Measurements from ENCODE around the gene ASPM.
A peak's percentile ranks its signal among the peaks of the same experiment; 100 is the strongest.
"Not testable (repeated sequence)": the region's sequence is repeated elsewhere in the genome, so short reads cannot be mapped to it uniquely, and the experiment has no call there.

ASPM gene

DNA sequence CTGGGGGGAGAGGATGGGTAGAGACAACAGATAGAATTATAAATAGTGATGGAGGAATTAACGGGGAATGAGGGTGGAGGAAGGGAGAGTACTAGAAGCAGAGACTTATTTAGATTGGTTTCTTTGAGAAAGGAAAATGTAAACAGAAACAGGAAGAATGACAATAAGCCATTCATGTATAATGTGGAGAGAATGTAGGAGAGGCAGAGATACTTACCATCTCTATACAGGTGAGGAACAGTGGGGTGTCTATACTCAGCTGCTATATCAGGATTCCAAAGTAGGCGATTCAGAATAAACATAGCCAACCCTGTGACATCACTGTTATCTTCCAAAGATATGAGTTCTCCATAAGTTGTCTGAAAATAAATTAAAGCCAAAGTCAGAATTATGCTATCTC lies 16.8 kb downstream of the ASPM start:
- Mint-ChIP-seq H3K9me3 (no peaks in the 10 kb centered on the region), H3K27me3 (no peaks in the 10 kb centered on the region), H3K36me3 (no peaks in the 10 kb centered on the region), H3K4me1 (no peaks in the 10 kb centered on the region), H3K27ac (no peak overlapping the region), H3K4me3 (no peak overlapping the region)
- DNase-seq (ENCODE audit: low spot score in 2 of 2), result no peak
- no peak for ATAC-seq (ENCODE audit: low read depth)

DNA sequence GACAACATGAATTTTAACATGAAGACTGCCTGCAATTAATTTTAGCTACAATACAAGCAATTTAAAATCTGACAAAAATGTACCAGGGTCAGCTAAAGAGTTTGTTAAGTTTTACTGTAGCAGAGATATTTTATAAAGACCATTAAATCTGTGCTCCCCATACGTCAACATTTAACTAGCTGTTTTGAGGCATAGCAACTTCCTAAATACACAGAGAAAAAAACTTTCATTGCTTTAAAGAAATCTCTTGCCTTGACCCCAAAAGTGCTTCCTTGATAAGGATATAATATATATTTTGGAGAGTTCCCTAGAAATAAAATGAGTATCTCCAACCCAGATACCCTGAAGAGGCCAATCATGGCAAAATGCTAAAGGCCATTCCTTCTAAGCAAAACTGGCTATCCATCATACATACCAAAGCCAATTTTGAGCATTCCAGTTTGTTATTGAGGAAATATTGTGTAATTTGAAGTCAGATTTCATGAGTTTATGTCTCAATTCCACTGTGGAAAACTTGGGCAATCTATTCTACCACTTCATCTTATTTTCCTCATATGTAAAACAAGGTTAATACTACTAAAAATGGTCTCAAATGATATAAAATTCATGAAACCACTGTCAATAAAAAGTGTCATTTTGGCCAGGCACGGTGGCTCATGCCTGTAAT lies 19.1 kb downstream of the ASPM start:
- no peaks in the 10 kb centered on the region for H3K4me1 Mint-ChIP-seq
- H3K27ac Mint-ChIP-seq, result no peak overlapping the region
- ATAC-seq (ENCODE audit: low read depth), result no peak
- H3K27me3 Mint-ChIP-seq, result no peaks in the 10 kb centered on the region
- DNase-seq (ENCODE audit: low spot score in 2 of 2), result no peak
- no peaks in the 10 kb centered on the region for H3K36me3 Mint-ChIP-seq
- no peaks in the 10 kb centered on the region for H3K9me3 Mint-ChIP-seq
- H3K4me3 Mint-ChIP-seq, result no peak overlapping the region

DNA sequence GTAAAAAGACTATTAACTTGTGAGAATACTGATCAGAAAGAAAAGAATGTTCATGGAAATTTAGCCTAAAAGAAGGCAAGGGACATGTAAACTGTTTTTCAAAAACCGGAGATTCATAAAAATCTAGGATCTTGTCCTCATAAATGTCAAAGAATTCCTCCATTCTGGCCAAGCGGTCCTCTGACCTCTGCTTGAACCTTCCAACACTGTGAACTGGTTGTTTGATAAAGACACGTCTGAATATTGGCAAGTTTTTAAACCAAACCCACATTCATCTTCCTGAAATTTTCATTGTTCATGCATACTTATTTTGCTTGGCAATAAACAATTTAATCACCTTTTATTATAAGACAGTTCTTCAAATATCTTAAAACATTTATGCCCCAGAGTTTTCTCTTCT lies 19.8 kb downstream of the ASPM start:
- H3K4me1 Mint-ChIP-seq, result no peaks in the 10 kb centered on the region
- DNase-seq (ENCODE audit: low spot score in 2 of 2) (no peak), ATAC-seq (ENCODE audit: low read depth) (no peak)
- H3K36me3 Mint-ChIP-seq, result no peaks in the 10 kb centered on the region
- H3K9me3 Mint-ChIP-seq, result no peaks in the 10 kb centered on the region
- H3K27me3 Mint-ChIP-seq, result no peaks in the 10 kb centered on the region
- H3K27ac Mint-ChIP-seq, result no peak overlapping the region
- H3K4me3 Mint-ChIP-seq, result no peak overlapping the region

DNA sequence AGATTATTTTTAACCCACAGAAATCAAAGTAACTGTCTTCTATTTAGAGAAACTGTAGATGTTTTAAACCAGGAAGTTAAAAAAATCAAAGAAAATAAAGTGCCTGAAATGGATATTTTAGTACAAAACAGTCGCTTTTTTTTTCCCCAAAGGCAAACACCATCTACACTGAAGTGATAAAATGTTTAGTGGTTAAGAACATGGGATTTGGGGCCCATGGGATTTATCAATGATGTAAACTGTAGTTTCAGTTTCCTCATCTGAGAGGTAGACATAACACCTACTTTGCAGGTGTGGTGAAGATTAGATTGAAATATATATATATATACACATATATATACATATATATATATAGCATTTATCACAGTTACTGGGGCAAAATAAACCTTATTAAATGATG lies 22.1 kb downstream of the ASPM start:
- ATAC-seq (ENCODE audit: low read depth) (peak; percentile 45), DNase-seq (ENCODE audit: low spot score in 2 of 2) (no peak)
- H3K9me3 Mint-ChIP-seq, result no peaks in the 10 kb centered on the region
- no peaks in the 10 kb centered on the region for H3K27me3 Mint-ChIP-seq
- H3K4me3 Mint-ChIP-seq, result no peak overlapping the region
- H3K36me3 Mint-ChIP-seq, result no peaks in the 10 kb centered on the region
- no peak overlapping the region for H3K27ac Mint-ChIP-seq
- no peaks in the 10 kb centered on the region for H3K4me1 Mint-ChIP-seq

DNA sequence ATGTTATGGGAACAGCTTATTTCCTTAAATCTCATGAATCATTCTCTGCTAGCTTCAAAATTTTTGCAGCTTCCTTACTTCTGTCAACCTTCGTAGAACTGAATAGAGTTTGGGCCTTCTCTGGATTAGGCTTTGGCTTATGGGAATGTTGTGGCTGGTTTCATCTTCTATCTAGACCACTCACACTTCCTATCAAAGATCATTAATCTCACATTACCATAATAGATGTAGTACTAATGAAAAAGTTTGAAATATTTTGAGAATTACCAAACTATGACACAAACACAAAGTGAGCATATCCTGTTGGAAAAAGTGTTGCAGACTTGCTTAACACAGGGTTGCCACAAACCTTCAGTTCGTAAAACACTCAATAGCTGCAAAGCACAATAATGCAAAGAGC lies 30.3 kb downstream of the ASPM start:
- no peak for ATAC-seq (ENCODE audit: low read depth)
- Mint-ChIP-seq H3K9me3 (no peaks in the 10 kb centered on the region), H3K4me1 (no peaks in the 10 kb centered on the region), H3K27ac (no peak overlapping the region), H3K4me3 (no peak overlapping the region), H3K36me3 (no peaks in the 10 kb centered on the region), H3K27me3 (no peaks in the 10 kb centered on the region)
- DNase-seq (ENCODE audit: low spot score in 2 of 2), result no peak

DNA sequence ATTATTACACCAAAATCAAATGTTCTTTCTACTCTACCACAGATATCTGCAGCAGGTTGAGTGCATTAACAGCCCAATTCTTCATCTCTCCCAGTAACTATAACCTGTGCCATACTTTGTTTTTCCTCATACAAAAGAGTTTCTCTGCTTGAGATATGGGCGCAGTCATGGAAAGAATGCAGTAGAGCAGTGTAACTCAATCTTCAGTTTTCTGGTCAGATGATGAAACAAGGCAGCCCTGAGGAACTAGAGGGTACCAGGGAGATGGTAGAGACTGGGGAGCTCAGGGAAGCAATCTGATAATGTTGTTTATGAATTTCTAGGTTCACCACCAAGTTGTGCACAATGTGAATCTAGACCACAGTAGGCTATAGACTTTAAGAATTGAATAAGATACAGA lies 39.6 kb downstream of the ASPM start:
- no peak for DNase-seq (ENCODE audit: low spot score in 2 of 2)
- Mint-ChIP-seq H3K9me3 (no peaks in the 10 kb centered on the region), H3K4me1 (no peaks in the 10 kb centered on the region), H3K27me3 (no peaks in the 10 kb centered on the region), H3K4me3 (no peak overlapping the region), H3K36me3 (no peaks in the 10 kb centered on the region), H3K27ac (no peak overlapping the region)
- no peak for ATAC-seq (ENCODE audit: low read depth)

DNA sequence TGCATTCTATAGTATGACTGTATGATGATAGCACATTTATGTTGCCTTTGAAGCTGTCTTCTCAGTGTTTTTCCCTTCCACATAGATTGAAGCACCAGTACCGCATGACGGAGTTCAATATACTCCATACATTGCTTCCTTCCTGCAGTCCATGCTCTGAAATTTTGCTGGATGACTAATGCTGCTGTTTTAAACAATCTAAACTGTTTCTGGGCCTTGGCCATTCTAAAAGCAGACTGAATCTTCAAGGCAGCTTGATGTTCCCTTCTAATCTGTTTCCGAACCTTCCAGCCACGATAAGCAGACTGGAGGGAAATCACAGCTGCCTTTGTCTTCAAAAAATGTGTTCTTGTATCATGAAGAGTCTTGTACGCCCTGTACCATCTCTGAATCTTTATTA lies 43.2 kb downstream of the ASPM start:
- no peak for ATAC-seq (ENCODE audit: low read depth)
- no peak for DNase-seq (ENCODE audit: low spot score in 2 of 2)
- H3K27ac Mint-ChIP-seq, result no peak overlapping the region
- H3K4me3 Mint-ChIP-seq, result no peak overlapping the region
- no peaks in the 10 kb centered on the region for H3K36me3 Mint-ChIP-seq
- no peaks in the 10 kb centered on the region for H3K4me1 Mint-ChIP-seq
- no peaks in the 10 kb centered on the region for H3K9me3 Mint-ChIP-seq
- H3K27me3 Mint-ChIP-seq, result no peaks in the 10 kb centered on the region

DNA sequence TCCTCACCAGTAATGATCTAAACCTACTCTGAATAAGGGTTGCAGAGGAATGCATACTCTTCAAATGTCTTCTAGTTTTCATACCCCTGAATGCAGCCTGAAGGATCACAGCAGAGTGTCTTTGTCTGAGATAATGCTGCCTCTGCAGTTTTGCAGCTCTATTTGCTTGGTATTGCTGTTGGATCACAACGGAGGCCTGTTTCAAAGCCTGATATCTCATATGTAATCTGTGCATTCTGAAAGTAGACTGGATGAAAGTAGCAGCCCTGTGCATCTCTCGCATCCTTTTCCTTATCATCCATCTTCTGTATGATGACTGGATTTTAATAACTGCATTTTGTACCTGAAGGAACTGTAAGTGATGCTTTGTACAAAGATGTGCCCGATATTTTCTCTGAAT lies 44.5 kb downstream of the ASPM start:
- H3K9me3 Mint-ChIP-seq, result no peaks in the 10 kb centered on the region
- DNase-seq (ENCODE audit: low spot score in 2 of 2), result no peak
- no peak for ATAC-seq (ENCODE audit: low read depth)
- H3K27me3 Mint-ChIP-seq, result no peaks in the 10 kb centered on the region
- no peak overlapping the region for H3K4me3 Mint-ChIP-seq
- H3K27ac Mint-ChIP-seq, result no peak overlapping the region
- H3K36me3 Mint-ChIP-seq, result no peaks in the 10 kb centered on the region
- H3K4me1 Mint-ChIP-seq, result no peaks in the 10 kb centered on the region

DNA sequence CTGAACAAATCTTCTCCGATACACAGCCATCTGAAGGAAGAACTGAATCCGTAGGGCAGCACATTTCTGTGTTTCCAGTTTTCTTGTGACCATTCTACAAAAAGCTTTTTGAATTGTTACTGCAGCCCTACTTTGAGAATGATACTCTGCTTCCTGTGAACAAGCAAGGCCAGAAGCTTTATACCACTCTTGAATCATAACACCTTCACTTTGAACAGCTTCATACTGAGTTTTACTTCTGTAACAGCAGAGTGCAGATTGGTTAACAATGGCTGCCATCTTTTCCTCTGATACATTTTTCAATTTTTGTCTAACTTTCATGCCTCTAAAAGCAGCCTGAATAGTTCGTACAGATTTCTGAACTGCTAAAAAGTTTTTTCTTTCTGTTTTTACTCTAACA lies 45.8 kb downstream of the ASPM start:
- no peak overlapping the region for H3K27ac Mint-ChIP-seq
- H3K4me3 Mint-ChIP-seq, result no peak overlapping the region
- no peaks in the 10 kb centered on the region for H3K27me3 Mint-ChIP-seq
- H3K9me3 Mint-ChIP-seq, result no peaks in the 10 kb centered on the region
- DNase-seq (ENCODE audit: low spot score in 2 of 2) (no peak), ATAC-seq (ENCODE audit: low read depth) (no peak)
- H3K36me3 Mint-ChIP-seq, result no peaks in the 10 kb centered on the region
- H3K4me1 Mint-ChIP-seq, result no peaks in the 10 kb centered on the region

DNA sequence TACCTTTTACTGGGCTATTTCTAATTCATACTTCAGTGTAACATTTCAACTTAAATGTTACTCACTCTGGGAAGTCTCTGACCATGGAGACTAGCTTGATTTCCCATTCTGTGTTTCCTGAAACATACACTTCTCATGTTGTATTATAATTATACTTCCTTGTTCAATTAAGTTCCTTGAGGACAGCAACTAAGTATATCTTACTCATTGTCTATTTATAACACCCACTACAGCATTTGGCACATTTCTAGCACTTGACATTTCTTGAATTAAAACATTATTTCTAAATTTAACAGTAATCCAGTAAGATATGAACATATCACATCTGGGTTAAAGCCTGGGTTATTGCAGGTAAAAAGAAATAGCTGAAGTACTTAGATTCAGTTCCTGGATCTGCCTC lies 47.0 kb downstream of the ASPM start:
- Mint-ChIP-seq H3K9me3 (no peaks in the 10 kb centered on the region), H3K27me3 (no peaks in the 10 kb centered on the region), H3K36me3 (no peaks in the 10 kb centered on the region), H3K27ac (no peak overlapping the region), H3K4me1 (no peaks in the 10 kb centered on the region), H3K4me3 (no peak overlapping the region)
- ATAC-seq (ENCODE audit: low read depth) (no peak), DNase-seq (ENCODE audit: low spot score in 2 of 2) (no peak)

DNA sequence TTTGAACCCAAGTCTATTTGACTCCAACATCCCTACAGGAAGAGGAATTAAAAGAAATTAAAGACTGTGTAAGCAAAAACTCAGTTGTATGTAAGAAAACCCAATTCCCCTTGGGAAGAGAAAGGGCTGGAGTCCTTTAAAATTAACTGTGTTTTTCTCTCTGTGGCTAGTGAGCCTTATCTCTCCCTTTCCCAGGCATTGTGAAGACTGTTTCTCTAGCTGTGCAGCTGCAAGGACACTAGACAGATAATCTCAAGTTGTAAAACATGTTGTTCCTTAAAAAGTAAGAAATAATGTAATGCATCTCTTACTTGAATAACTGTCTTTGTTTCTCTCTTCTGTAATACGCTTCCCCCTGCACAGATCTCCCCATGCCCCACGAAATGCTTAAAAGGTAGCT lies 49.5 kb downstream of the ASPM start:
- H3K36me3 Mint-ChIP-seq; H3K9me3 Mint-ChIP-seq; H3K4me3 Mint-ChIP-seq; H3K27me3 Mint-ChIP-seq; H3K4me1 Mint-ChIP-seq; H3K27ac Mint-ChIP-seq; DNase-seq (ENCODE audit: low spot score in 2 of 2); ATAC-seq (ENCODE audit: low read depth): not testable (repeated sequence)

DNA sequence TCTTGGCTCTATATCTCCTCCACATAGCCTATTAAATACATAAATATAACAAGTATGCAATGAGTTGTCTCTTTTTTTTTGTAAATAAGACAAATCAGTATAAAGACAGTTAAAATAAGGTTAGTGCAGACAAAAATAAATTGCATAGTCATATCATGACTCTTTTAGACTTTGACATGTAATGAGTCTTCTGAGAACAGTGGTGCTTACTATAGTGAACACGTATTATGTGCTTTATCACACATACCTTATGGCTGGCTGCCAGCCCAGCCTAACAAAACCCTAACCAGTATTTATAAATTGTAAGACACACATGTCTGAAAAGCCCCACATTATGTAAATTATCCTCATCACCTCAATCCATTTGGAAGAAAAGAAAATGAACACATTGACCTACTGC lies 50.3 kb downstream of the ASPM start:
- no peak for DNase-seq (ENCODE audit: low spot score in 2 of 2)
- no peaks in the 10 kb centered on the region for H3K27me3 Mint-ChIP-seq
- H3K36me3 Mint-ChIP-seq, result no peaks in the 10 kb centered on the region
- H3K4me3 Mint-ChIP-seq, result no peak overlapping the region
- no peaks in the 10 kb centered on the region for H3K9me3 Mint-ChIP-seq
- ATAC-seq (ENCODE audit: low read depth), result no peak
- no peak overlapping the region for H3K27ac Mint-ChIP-seq
- no peaks in the 10 kb centered on the region for H3K4me1 Mint-ChIP-seq

DNA sequence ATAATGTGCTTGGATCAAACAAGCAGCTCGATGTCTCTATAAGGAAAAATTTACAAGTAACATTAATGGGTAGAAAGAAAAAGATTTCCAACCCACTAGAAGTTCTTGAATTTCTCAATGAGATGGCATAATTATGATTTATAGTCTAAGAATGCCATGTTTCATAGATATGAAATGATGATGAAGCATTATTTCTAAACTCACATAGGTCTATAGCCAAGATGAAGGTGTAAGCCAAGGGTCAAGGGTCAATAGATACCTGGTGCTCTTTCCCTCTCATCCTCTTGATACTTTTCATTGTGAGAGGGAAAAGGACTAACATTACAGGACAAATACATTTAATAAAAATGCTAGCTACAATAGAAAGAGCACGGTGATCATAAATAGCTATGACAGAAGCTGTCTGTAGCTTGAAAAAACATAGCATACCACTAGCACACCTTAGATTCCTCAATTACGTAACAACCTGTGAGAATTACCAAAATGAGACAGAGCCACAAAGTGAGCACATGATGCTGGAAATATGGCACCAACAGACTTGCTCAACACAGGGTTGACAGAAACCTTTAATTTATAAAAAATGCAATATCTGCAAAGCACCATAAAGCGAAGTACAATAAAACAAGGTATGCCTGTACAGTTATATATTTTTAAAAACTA lies 53.1 kb downstream of the ASPM start:
- Mint-ChIP-seq H3K9me3 (no peaks in the 10 kb centered on the region), H3K4me3 (no peak overlapping the region), H3K27me3 (no peaks in the 10 kb centered on the region), H3K4me1 (no peaks in the 10 kb centered on the region), H3K36me3 (no peaks in the 10 kb centered on the region), H3K27ac (no peak overlapping the region)
- ATAC-seq (ENCODE audit: low read depth), result no peak
- no peak for DNase-seq (ENCODE audit: low spot score in 2 of 2)

DNA sequence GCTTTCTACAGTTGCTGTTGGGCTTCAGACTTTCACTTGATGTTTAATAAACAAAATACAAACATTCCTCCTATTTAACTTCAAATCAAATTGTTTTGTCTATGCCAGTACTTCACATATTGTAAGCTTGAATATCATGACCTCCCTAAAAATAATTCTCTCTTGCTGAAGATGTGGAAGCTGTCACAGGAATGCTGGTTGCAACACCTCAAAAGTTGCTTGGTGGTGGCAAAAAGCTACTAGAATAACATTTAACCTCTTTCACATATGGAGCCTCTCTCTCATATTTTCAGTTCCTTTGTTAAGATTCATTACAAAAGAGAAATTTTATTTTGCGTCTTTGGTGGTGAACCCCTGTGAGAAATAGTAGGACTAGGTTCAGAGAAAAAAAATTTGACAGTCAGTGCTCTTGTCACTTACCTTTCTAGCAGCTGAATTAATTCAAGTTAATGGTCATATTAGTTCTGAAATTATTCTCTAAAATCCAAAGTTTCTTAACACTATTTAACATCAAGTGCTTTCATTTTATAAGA lies 53.9 kb downstream of the ASPM start:
- DNase-seq (ENCODE audit: low spot score in 2 of 2) (no peak), ATAC-seq (ENCODE audit: low read depth) (no peak)
- H3K27me3 Mint-ChIP-seq, result no peaks in the 10 kb centered on the region
- no peaks in the 10 kb centered on the region for H3K4me1 Mint-ChIP-seq
- no peaks in the 10 kb centered on the region for H3K36me3 Mint-ChIP-seq
- no peak overlapping the region for H3K4me3 Mint-ChIP-seq
- no peak overlapping the region for H3K27ac Mint-ChIP-seq
- no peaks in the 10 kb centered on the region for H3K9me3 Mint-ChIP-seq

DNA sequence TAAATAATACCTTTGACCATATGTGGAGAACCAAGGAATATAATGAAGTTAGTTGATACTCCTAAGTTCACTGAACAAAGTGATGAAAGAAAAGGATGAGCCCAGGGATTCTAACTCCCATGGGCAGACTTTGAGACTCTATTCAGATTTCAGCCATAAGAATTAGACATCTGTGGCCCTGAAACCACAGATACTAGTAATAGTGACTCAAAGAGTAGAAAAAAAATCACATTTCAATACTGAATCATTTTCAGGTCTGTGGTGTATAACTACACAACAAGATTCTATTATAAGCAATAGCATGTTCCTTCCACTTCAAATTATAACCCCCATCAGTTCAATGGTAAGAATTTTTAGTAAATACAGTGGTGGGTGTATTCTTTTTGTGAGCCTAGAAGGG lies 63.0 kb downstream of the ASPM start:
- peaks cover 7% of the 10 kb centered on the region for H3K9me3 Mint-ChIP-seq
- H3K4me1 Mint-ChIP-seq, result no peaks in the 10 kb centered on the region
- H3K36me3 Mint-ChIP-seq, result peaks cover 4% of the 10 kb centered on the region
- ATAC-seq (ENCODE audit: low read depth) (no peak), DNase-seq (ENCODE audit: low spot score in 2 of 2) (no peak)
- H3K4me3 Mint-ChIP-seq, result no peak overlapping the region
- H3K27me3 Mint-ChIP-seq, result no peaks in the 10 kb centered on the region
- no peak overlapping the region for H3K27ac Mint-ChIP-seq
